Activated B cell treated with CpG ODN at 0.5 μM for 24 hours (primary cell): ENCODE data around the gene CDC42SE2. TPM values are rescaled to one million over a fixed set of nuclear protein-coding genes. Genes with fewer than 3 reads are reported as not detected.

Experiments
- ATAC-seq: fragments of 200-7000 bp; cut with Tn5 transposase; one replicate; pipeline ENCODE4 v1.10.0; 2021; ENCODE audit warnings: low read depth, mild to moderate bottlenecking, moderate library complexity
- CTCF ChIA-PET: fragments of 350-600 bp; sonication (Branson Sonifier 250); formaldehyde crosslinking; loops from one replicate; lab custom pipeline; 2021; ENCODE audit warnings: antibody characterized with exemption; lab: Charles Lee
- POLR2A ChIA-PET: fragments of 350-600 bp; sonication (Branson Sonifier 250); formaldehyde crosslinking; loops from one replicate; lab custom pipeline; 2021; ENCODE audit warnings: antibody characterized with exemption; lab: Charles Lee
- DNase-seq: peaks from one replicate; pipeline ENCODE4 v3.0.0; 2022
- H3K27ac Mint-ChIP-seq: one replicate; pipeline ENCODE4 v1.8.0; 2020; ENCODE audit warnings: mixed read lengths
- H3K27me3 Mint-ChIP-seq: one replicate; pipeline ENCODE4 v1.8.0; 2021; ENCODE audit warnings: mixed read lengths
- H3K36me3 Mint-ChIP-seq: one replicate; pipeline ENCODE4 v1.8.0; 2021; ENCODE audit warnings: low read depth, mixed read lengths
- H3K4me1 Mint-ChIP-seq: one replicate; pipeline ENCODE4 v1.8.0; 2021; ENCODE audit warnings: mixed read lengths
- H3K4me3 Mint-ChIP-seq: one replicate; pipeline ENCODE4 v1.8.0; 2020; ENCODE audit warnings: mild to moderate bottlenecking, mixed read lengths
- H3K9me3 Mint-ChIP-seq: one replicate; pipeline ENCODE4 v1.8.0; 2020; ENCODE audit warnings: mixed read lengths
- intact Hi-C: fragments of 100-400 bp; cut with micrococcal nuclease; formaldehyde crosslinking; loops from one replicate; pipeline ENCODE4 v1.15.1; 2024
- total RNA-seq: library from RNA; stranded (reverse); gene quantifications from 2 replicates; pipeline ENCODE4 v1.2.3, GENCODE V29; 2022
- TF ChIP-seq, protein P1 (sequence below): fragments of 200-600 bp; IDR thresholded peaks from one replicate; pipeline ENCODE4 v1.8.0; 2022; ENCODE audit warnings: antibody characterized with exemption, mild to moderate bottlenecking

The CDC42SE2 gene
- total RNA-seq, 1 donor from 2014 or later: 122 TPM

DNA sequence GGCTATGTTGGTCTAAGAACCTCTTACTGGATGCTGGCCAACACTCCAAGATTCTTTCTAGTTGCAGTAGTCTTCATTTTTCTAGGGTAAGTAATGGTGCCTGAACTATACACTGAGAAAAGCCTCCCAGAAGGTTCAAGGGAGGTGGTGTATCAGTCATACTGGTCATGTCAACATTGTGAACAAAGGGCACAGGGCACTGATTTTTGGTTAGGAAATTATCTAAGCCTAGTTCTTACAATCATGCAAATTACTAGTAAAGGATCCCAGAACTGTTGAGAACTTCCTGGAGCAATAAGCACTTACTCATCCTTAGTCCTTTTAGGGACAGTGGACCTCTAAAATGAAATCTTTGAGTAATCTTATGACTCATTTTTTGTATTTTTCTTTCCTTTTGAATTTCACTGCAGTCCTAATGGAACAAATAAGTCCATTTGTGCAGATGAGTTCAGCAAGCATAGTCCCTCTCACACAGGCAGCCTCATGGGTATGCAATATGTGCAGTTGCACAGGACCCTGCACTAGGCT, 21.1 kb upstream of the CDC42SE2 start:
- H3K9me3 Mint-ChIP-seq: no peaks in the 10 kb centered on the region
- H3K36me3 Mint-ChIP-seq: peaks cover 41% of the 10 kb centered on the region
- H3K4me1 Mint-ChIP-seq: peaks cover 11% of the 10 kb centered on the region
- no peak overlapping the region for H3K4me3 Mint-ChIP-seq
- DNase-seq (no peak), ATAC-seq (no peak)
- TF ChIP-seq, protein P1, sequence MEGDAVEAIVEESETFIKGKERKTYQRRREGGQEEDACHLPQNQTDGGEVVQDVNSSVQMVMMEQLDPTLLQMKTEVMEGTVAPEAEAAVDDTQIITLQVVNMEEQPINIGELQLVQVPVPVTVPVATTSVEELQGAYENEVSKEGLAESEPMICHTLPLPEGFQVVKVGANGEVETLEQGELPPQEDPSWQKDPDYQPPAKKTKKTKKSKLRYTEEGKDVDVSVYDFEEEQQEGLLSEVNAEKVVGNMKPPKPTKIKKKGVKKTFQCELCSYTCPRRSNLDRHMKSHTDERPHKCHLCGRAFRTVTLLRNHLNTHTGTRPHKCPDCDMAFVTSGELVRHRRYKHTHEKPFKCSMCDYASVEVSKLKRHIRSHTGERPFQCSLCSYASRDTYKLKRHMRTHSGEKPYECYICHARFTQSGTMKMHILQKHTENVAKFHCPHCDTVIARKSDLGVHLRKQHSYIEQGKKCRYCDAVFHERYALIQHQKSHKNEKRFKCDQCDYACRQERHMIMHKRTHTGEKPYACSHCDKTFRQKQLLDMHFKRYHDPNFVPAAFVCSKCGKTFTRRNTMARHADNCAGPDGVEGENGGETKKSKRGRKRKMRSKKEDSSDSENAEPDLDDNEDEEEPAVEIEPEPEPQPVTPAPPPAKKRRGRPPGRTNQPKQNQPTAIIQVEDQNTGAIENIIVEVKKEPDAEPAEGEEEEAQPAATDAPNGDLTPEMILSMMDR: no peak
- no peaks in the 10 kb centered on the region for H3K27me3 Mint-ChIP-seq
- ChIA-PET CTCF (no interaction called here), POLR2A (no interaction called here)
- intact Hi-C loops: loop anchor here (2.0 kb wide), 1 partner anchor 18 kb away; no protein-coding TSS in a partner anchor
- no peak overlapping the region for H3K27ac Mint-ChIP-seq

DNA sequence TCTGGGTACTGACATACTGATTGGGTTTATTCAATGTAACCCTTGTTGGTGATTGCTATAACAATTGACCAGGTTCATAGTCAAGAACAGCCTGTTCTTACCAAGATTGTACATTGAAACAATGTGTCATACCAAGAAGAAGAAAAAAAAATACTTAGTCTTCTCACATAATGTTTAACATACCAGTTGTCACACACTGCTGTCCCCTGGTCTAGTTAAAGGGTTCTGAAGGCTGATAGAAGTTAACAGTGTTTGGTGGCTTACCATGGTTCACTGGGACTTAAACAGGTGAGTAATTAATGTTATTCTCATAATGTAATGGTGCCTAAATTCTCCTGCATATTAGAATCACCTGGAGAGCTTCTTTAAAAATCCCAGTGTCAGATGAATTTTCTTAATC, 18.5 kb upstream of the CDC42SE2 start:
- Mint-ChIP-seq H3K36me3 (peaks cover 28% of the 10 kb centered on the region), H3K4me3 (no peak overlapping the region), H3K27me3 (no peaks in the 10 kb centered on the region), H3K4me1 (peaks cover 26% of the 10 kb centered on the region), H3K27ac (no peak overlapping the region), H3K9me3 (no peaks in the 10 kb centered on the region)
- DNase-seq (no peak), ATAC-seq (no peak)
- CTCF ChIA-PET: interaction anchor here (1.5 kb wide), 1 partner anchor 9 kb away, joined by 3 read pairs; no protein-coding TSS in a partner anchor
- intact Hi-C loops: no loop called here
- TF ChIP-seq, protein P1: no peak
- POLR2A ChIA-PET: interaction anchor here (0.6 kb wide), 1 partner anchor 173 kb away, joined by 3 read pairs; no protein-coding TSS in a partner anchor

GRCh38 chr5:131245948-131246347, 17.9 kb upstream of the CDC42SE2 start:
- intact Hi-C loops: no loop called here
- TF ChIP-seq, protein P1: no peak
- CTCF ChIA-PET: no interaction called here

GRCh38 chr5:131246504-131246903, 17.3 kb upstream of the CDC42SE2 start:
- Mint-ChIP-seq H3K4me1 (peaks cover 36% of the 10 kb centered on the region), H3K27ac (no peak overlapping the region), H3K27me3 (no peaks in the 10 kb centered on the region), H3K4me3 (no peak overlapping the region), H3K36me3 (peaks cover 27% of the 10 kb centered on the region), H3K9me3 (no peaks in the 10 kb centered on the region)
- CTCF ChIA-PET: no interaction called here
- ATAC-seq (no peak), DNase-seq (no peak)
- POLR2A ChIA-PET: no interaction called here
- intact Hi-C loops: no loop called here
- TF ChIP-seq, protein P1: no peak

More at GRCh38 chr5:131245948-131246347, 17.9 kb upstream of the CDC42SE2 start:
- no peak overlapping the region for H3K4me3 Mint-ChIP-seq
- H3K4me1 Mint-ChIP-seq: peaks cover 31% of the 10 kb centered on the region
- ATAC-seq (no peak), DNase-seq (no peak)
- peaks cover 28% of the 10 kb centered on the region for H3K36me3 Mint-ChIP-seq
- H3K9me3 Mint-ChIP-seq: no peaks in the 10 kb centered on the region
- no peak overlapping the region for H3K27ac Mint-ChIP-seq
- H3K27me3 Mint-ChIP-seq: no peaks in the 10 kb centered on the region
- POLR2A ChIA-PET: no interaction called here

DNA sequence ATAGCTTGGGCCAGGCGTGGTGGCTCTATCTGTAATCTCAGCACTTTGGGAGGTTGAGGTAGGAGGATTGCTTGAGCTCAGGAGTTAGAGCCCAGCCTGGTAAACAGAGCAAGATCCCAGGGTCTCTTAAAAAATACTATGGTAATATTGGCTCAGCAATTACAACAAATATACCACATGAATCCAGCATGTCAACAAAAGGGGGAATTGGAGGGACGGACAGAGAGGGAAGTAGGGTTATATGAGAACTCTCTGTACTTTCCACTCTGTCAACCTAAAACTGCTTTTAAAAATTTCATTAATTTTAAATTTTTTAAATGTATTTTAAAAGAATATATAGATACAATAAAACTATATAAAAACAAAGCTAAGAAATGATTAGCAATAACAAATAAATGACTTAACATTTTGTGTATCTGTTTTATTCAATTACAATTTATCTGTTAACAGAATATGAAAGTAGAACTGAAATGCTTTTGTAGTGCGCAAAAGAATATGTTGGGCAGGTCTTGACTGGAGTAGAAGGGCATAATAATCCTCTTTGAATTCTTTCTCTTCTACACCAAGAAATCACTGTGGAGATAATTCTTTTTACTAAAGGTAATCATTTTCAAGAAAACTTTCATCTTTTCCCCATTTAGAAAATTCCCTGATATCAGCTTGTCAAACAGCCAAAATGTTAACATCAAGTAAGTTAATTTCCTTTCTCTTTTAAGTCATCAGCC, 12.9 kb upstream of the CDC42SE2 start:
- H3K27me3 Mint-ChIP-seq: no peaks in the 10 kb centered on the region
- intact Hi-C loops: loop anchor here (1.0 to 10.0 kb wide), 2 partner anchors 21 to 384 kb away; partner anchors contain the start of gene RAPGEF6
- H3K4me1 Mint-ChIP-seq: peaks cover 65% of the 10 kb centered on the region
- ATAC-seq (no peak), DNase-seq (no peak)
- H3K4me3 Mint-ChIP-seq: peak overlapping the region; percentile 67
- H3K27ac Mint-ChIP-seq: peak overlapping the region; percentile 88
- H3K36me3 Mint-ChIP-seq: peaks cover 6% of the 10 kb centered on the region
- ChIA-PET CTCF (interaction anchor here (1.5 to 3.5 kb wide), 3 partner anchors 14 to 131 kb away, joined by 3 to 28 read pairs (median 8); partner anchors contain the start of gene CDC42SE2), POLR2A (interaction anchor here (0.5 to 6.3 kb wide), 6 partner anchors 13 to 397 kb away, joined by 3 to 158 read pairs (median 4); partner anchors contain the start of gene CDC42SE2)
- TF ChIP-seq, protein P1: no peak
- H3K9me3 Mint-ChIP-seq: no peaks in the 10 kb centered on the region
